ENCODE data around the gene ADAM19. TPM values are rescaled to one million over a fixed set of nuclear protein-coding genes. Genes with fewer than 3 reads are reported as not detected.

ADAM19 gene
- polyA plus RNA-seq, 1 of the 3 experiments (the other 2 are of a cell fraction), result 46.9 TPM

GRCh38 chr5:157538311-157538710, 37.3 kb downstream of the ADAM19 start:
- Histone ChIP-seq H3K9ac (no peak overlapping the region), H3K4me3 (ENCODE audit: low read depth in 2 of 2, low read length in 1 of 2) (no peak overlapping the region), H3K79me2 (ENCODE audit: insufficient read depth) (peaks cover 99% of the 10 kb centered on the region), H3K27me3 (ENCODE audit: insufficient read depth) (no peaks in the 10 kb centered on the region), H3K4me2 (no peak overlapping the region), H3F3A (replicated peaks; ENCODE audit: insufficient read depth) (peaks cover 9% of the 10 kb centered on the region), H3K27ac (ENCODE audit: low read depth in 2 of 2, low read length in 1 of 2) (no peak overlapping the region), H3K36me3 (replicated peaks in 1 of 2; ENCODE audit: control insufficient read depth in 1 of 2, insufficient read depth in 2 of 2, low read length in 1 of 2) (peaks cover 16 to 52% of the 10 kb centered on the region in 2 experiments), H3K9me3 (no peaks in the 10 kb centered on the region), H3K9me2 (no peaks in the 10 kb centered on the region), H4K20me1 (ENCODE audit: insufficient read depth) (peaks cover 45% of the 10 kb centered on the region; the same call in 1 of the 2 replicates), H3K4me1 (ENCODE audit: control insufficient read depth in 1 of 2, insufficient read depth in 2 of 2, low read depth in 1 of 2, low read length in 1 of 2) (peaks cover 17 to 34% of the 10 kb centered on the region in 2 experiments), H2AFZ (ENCODE audit: low read depth) (no peak overlapping the region)
- ChIA-PET CTCF (no interaction called here), POLR2A (no interaction called here)
- 94% methylated on average over 6 of the region's 6 CpGs for WGBS (ENCODE audit: low lambda C conversion rate)
- no peak for TF ChIP-seq SIN3A (IDR thresholded peaks at IDR 0.05; ENCODE audit: borderline replicate concordance, low read depth, low read length)
- no peak for TF ChIP-seq GATA2 (CRISPR knock-in tag; IDR thresholded peaks at IDR 0.05)
- no peak for TF ChIP-seq TAF1 (IDR thresholded peaks at IDR 0.05; ENCODE audit: borderline replicate concordance, low read depth, low read length)
- no peak for TF ChIP-seq EZH2phosphoT487 (IDR thresholded peaks at IDR 0.05; ENCODE audit: borderline replicate concordance, low read depth)
- TF ChIP-seq RFX5 (IDR thresholded peaks at IDR 0.05; ENCODE audit: low read length), result no peak
- TF ChIP-seq EP300 (IDR thresholded peaks at IDR 0.05; ENCODE audit: borderline replicate concordance in 1 of 2, low read depth in 1 of 2, low read length in 1 of 2), result no peak
- no peak for TF ChIP-seq ELF1 (IDR thresholded peaks at IDR 0.05)
- TF ChIP-seq FOSL2 (IDR thresholded peaks at IDR 0.05; ENCODE audit: borderline replicate concordance, low read depth), result no peak
- TF ChIP-seq GABPA (IDR thresholded peaks at IDR 0.05; ENCODE audit: low read depth), result no peak
- TF ChIP-seq SMC3 (IDR thresholded peaks at IDR 0.05; ENCODE audit: low read depth, low read length), result no peak
- no peak for TF ChIP-seq FOXJ3 (CRISPR knock-in tag; IDR thresholded peaks at IDR 0.05)
- TF ChIP-seq REST (IDR thresholded peaks at IDR 0.05; ENCODE audit: low read depth, low read length), result no peak
- TF ChIP-seq YY1 (IDR thresholded peaks at IDR 0.05; ENCODE audit: low read depth), result no peak
- TF ChIP-seq FOXM1 (IDR thresholded peaks at IDR 0.05; ENCODE audit: low read depth), result no peak
- TF ChIP-seq CTCF (IDR thresholded peaks at IDR 0.05), result no peak
- TF ChIP-seq NRF1 (IDR thresholded peaks at IDR 0.05; ENCODE audit: low read depth, low read length), result no peak
- no peak for TF ChIP-seq MEF2A (IDR thresholded peaks at IDR 0.05; ENCODE audit: borderline replicate concordance, low read depth)
- no peak for TF ChIP-seq RAD21 (IDR thresholded peaks at IDR 0.05; ENCODE audit: low read length)
- no peak for DNase-seq

Data from SK-N-SH (cell line).